Measurements from ENCODE around the gene BAZ2B. TPM values are rescaled to one million over a fixed set of nuclear protein-coding genes. Genes with fewer than 3 reads are reported as not detected.

The BAZ2B gene
- total and polyA plus RNA-seq, 9 of the 15 experiments (the other 6 are each of a cell fraction or from before 2014, with no cell fraction given) = 7.5 to 38.6 (median 19.8) TPM

DNA sequence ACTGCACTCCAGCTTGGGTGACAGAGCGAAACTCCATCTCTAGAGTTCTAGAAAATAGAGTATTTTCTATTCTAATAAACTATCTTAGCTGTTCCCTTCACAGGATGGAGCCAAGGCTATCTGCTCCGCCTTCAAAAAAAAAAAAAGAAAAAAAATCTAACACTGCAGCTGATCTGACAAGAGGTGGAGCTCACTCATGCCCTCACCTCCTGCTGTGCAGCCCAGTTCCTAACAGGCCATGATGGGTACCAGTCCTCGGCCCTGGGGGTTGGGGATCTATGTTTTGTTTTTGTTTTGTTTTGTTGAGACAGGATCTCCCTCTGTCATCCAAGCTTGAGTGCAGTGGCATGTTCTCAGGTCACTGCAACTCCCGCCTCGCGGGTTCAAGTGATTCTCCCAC lies 332.8 kb downstream of the BAZ2B start:
- peak in 1 of 4 experiments; percentile 30 for DNase-seq (ENCODE audit: extremely low read depth in 1 of 4, low spot score in 3 of 4)
- no peak overlapping the region for H3K4me3 ChIP-seq
- H3K9ac ChIP-seq (ENCODE audit: insufficient read depth in 1 of 2, low read depth in 2 of 2, low read length in 2 of 2) = no peak overlapping the region
- peaks cover 9 to 19% of the 10 kb centered on the region in 2 experiments for H3K4me1 ChIP-seq (replicated peaks in 1 of 2; ENCODE audit: control insufficient read depth in 2 of 2, insufficient read depth in 2 of 2, low read length in 2 of 2)
- in situ Hi-C loops (cut with MboI) (no loop called here), intact Hi-C loops (cut with micrococcal nuclease) (no loop called here)
- no peak overlapping the region for H2AFZ ChIP-seq (ENCODE audit: low read depth, low read length)
- H3K9me1 ChIP-seq (ENCODE audit: control insufficient read depth, insufficient read depth, low read length) = no peaks in the 10 kb centered on the region
- H3K27ac ChIP-seq (ENCODE audit: extremely low read depth, low read depth, low read length) = no peak overlapping the region
- no peaks in the 10 kb centered on the region for H4K20me1 ChIP-seq (replicated peaks; ENCODE audit: control insufficient read depth, insufficient read depth, low read length)
- peaks cover 37% of the 10 kb centered on the region for H3K79me2 ChIP-seq (ENCODE audit: control insufficient read depth, insufficient read depth, low read length)
- no peak for FAIRE-seq
- H3K4me2 ChIP-seq (ENCODE audit: insufficient read depth, low read length) = no peak overlapping the region
- CTCF ChIA-PET (ENCODE audit: low intra/inter-chr PET ratio) = no interaction called here
- no peak for ATAC-seq
- no peaks in the 10 kb centered on the region for H3K9me3 ChIP-seq (replicated peaks; ENCODE audit: control insufficient read depth, insufficient read depth, low read depth, low read length)
- no TSS peak for BruUV-seq (replicated peaks)
- H3K27me3 ChIP-seq (ENCODE audit: control insufficient read depth in 2 of 2, insufficient read depth in 2 of 2, low read length in 2 of 2) = no peaks in the 10 kb centered on the region
- 73% methylated on average over 6 of the region's 6 CpGs for WGBS (ENCODE audit: insufficient coverage, low coverage, missing lambda C conversion rate)
- H3K36me3 ChIP-seq (ENCODE audit: control insufficient read depth, insufficient read depth, low read length) = peaks cover 29% of the 10 kb centered on the region; the same call in 2 of the 3 replicates
- TF ChIP-seq, protein P1, sequence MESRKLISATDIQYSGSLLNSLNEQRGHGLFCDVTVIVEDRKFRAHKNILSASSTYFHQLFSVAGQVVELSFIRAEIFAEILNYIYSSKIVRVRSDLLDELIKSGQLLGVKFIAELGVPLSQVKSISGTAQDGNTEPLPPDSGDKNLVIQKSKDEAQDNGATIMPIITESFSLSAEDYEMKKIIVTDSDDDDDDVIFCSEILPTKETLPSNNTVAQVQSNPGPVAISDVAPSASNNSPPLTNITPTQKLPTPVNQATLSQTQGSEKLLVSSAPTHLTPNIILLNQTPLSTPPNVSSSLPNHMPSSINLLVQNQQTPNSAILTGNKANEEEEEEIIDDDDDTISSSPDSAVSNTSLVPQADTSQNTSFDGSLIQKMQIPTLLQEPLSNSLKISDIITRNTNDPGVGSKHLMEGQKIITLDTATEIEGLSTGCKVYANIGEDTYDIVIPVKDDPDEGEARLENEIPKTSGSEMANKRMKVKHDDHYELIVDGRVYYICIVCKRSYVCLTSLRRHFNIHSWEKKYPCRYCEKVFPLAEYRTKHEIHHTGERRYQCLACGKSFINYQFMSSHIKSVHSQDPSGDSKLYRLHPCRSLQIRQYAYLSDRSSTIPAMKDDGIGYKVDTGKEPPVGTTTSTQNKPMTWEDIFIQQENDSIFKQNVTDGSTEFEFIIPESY (CRISPR knock-in tag; IDR thresholded peaks at IDR 0.05) = peak; percentile 79
- TF ChIP-seq RAD51 (IDR thresholded peaks at IDR 0.05; ENCODE audit: borderline replicate concordance, low read depth) (no peak), FOXP1 (CRISPR knock-in tag; IDR thresholded peaks at IDR 0.05) (no peak), ZNF384 (IDR thresholded peaks at IDR 0.05; ENCODE audit: low read depth, low read length) (peak; percentile 81), NFE2 (IDR thresholded peaks at IDR 0.05; ENCODE audit: low read depth) (peak; percentile 29), KDM4B (IDR thresholded peaks at IDR 0.05; ENCODE audit: borderline replicate concordance in 2 of 2, low read depth in 1 of 2) (no peak)
- TF ChIP-seq, protein P2, sequence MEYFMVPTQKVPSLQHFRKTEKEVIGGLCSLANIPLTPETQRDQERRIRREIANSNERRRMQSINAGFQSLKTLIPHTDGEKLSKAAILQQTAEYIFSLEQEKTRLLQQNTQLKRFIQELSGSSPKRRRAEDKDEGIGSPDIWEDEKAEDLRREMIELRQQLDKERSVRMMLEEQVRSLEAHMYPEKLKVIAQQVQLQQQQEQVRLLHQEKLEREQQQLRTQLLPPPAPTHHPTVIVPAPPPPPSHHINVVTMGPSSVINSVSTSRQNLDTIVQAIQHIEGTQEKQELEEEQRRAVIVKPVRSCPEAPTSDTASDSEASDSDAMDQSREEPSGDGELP (CRISPR knock-in tag; IDR thresholded peaks at IDR 0.05; ENCODE audit: borderline replicate concordance) = peak; percentile 66; the same call in 1 of the 2 replicates
- POLR2A ChIA-PET = interaction anchor here (0.5 to 1.4 kb wide), 7 partner anchors 9 to 328 kb away, joined by 3 to 5 read pairs (median 3); no protein-coding TSS in a partner anchor

Data from K562 (cell line).